Neural cell (in vitro differentiated cells): ENCODE measurements around the gene PRRX2. TPM values are rescaled to one million over a fixed set of nuclear protein-coding genes. Genes with fewer than 3 reads are reported as not detected.

ENCODE experiments used
- H2AFZ ChIP-seq: fragments of 200-600, 300-800 bp; sonication (generic), shearing (Covaris generic); 2 replicates; pipeline ENCODE4 v1.6.0; 2014; ENCODE audit warnings: low read depth, mild to moderate bottlenecking, antibody characterized with exemption, low read length, moderate library complexity
- H3F3A ChIP-seq: fragments of 200-600 bp; shearing (Covaris generic); 2 replicates; pipeline ENCODE4 v1.6.1; 2016; ENCODE audit warnings: mild to moderate bottlenecking, moderate library complexity, mixed read lengths, antibody characterized with exemption, low read length; ENCODE audit not compliant: insufficient read depth, poor library complexity, severe bottlenecking
- H3K27ac ChIP-seq: fragments of 200-600, 300-800 bp; sonication (generic), shearing (Covaris generic); 2 replicates; pipeline ENCODE4 v1.5.1; 2014; ENCODE audit warnings: mild to moderate bottlenecking, low read length, moderate library complexity
- H3K27me3 ChIP-seq: fragments of 300-800, 200-600 bp; sonication (generic), shearing (Covaris generic); 2 replicates; pipeline ENCODE4 v1.6.0; 2014; ENCODE audit warnings: mild to moderate bottlenecking, low read depth, low read length, moderate library complexity; ENCODE audit not compliant: insufficient read depth
- H3K36me3 ChIP-seq: fragments of 300-800, 200-600 bp; sonication (generic), shearing (Covaris generic); 2 replicates; pipeline ENCODE4 v1.5.1; 2014; ENCODE audit warnings: mild to moderate bottlenecking, antibody characterized with exemption, low read length, moderate library complexity; ENCODE audit not compliant: insufficient read depth
- H3K4me2 ChIP-seq: fragments of 300-800, 200-600 bp; sonication (generic), shearing (Covaris generic); 2 replicates; pipeline ENCODE4 v1.6.0; 2014; ENCODE audit warnings: mild to moderate bottlenecking, low read length
- H3K4me3 ChIP-seq: fragments of 300-800, 200-600 bp; sonication (generic), shearing (Covaris generic); 2 replicates; pipeline ENCODE4 v1.5.1; 2014; ENCODE audit warnings: mild to moderate bottlenecking, low read length, moderate library complexity
- H3K79me2 ChIP-seq: fragments of 200-600 bp; shearing (Covaris generic); replicated peaks from 2 replicates; pipeline ENCODE4 v1.6.0; 2014; ENCODE audit warnings: mild to moderate bottlenecking, low read length, moderate library complexity; ENCODE audit not compliant: insufficient read depth
- H3K9ac ChIP-seq: fragments of 300-800, 200-600 bp; sonication (generic), shearing (Covaris generic); 2 replicates; pipeline ENCODE4 v1.6.1; 2016; ENCODE audit warnings: mild to moderate bottlenecking, low read length, mixed read lengths
- H3K9me2 ChIP-seq: fragments of 200-600 bp; shearing (Covaris generic); 2 replicates; pipeline ENCODE4 v1.6.1; 2016; ENCODE audit warnings: mild to moderate bottlenecking, low read length, mixed read lengths; ENCODE audit not compliant: insufficient read depth
- H3K9me3 ChIP-seq: fragments of 200-600, 300-800 bp; sonication (generic), shearing (Covaris generic); 2 replicates; pipeline ENCODE4 v1.6.1; 2016; ENCODE audit warnings: mild to moderate bottlenecking, mixed run types, low read length, moderate library complexity, mixed read lengths
- H4K20me1 ChIP-seq: fragments of 200-600 bp; shearing (Covaris generic); 2 replicates; pipeline ENCODE4 v1.6.1; 2016; ENCODE audit warnings: mild to moderate bottlenecking, mixed run types; ENCODE audit not compliant: insufficient read depth
- CTCF ChIP-seq: fragments of 450-650 bp; IDR thresholded peaks from 2 replicates; pipeline ENCODE4 v1.5.1; 2014; ENCODE audit warnings: antibody characterized with exemption, mild to moderate bottlenecking, moderate library complexity; ENCODE audit not compliant: poor library complexity, severe bottlenecking
- EP300 ChIP-seq: fragments of 450-650 bp; conservative IDR thresholded peaks from 2 replicates; pipeline ENCODE4 v1.6.1; 2014; ENCODE audit warnings: antibody characterized with exemption, mild to moderate bottlenecking, moderate library complexity; ENCODE audit not compliant: poor library complexity, severe bottlenecking
- EZH2 ChIP-seq: fragments of 200-600, 300-800 bp; shearing (Covaris generic), sonication (generic); IDR thresholded peaks from 2 replicates; pipeline ENCODE4 v1.6.1; 2014; ENCODE audit warnings: antibody characterized with exemption, low read length, borderline replicate concordance, mild to moderate bottlenecking; ENCODE audit not compliant: insufficient read depth, poor library complexity, severe bottlenecking
- POLR2AphosphoS5 ChIP-seq: IDR thresholded peaks from 2 replicates; pipeline ENCODE4 v1.6.1; 2012
- RAD21 ChIP-seq: fragments of 450-650 bp; conservative IDR thresholded peaks from 2 replicates; pipeline ENCODE4 v1.6.1; 2014; ENCODE audit warnings: antibody characterized with exemption, mild to moderate bottlenecking, moderate library complexity
- REST ChIP-seq: IDR thresholded peaks from 2 replicates; pipeline ENCODE4 v1.6.1; 2012; ENCODE audit warnings: borderline replicate concordance
- SMC3 ChIP-seq: fragments of 450-650 bp; conservative IDR thresholded peaks from 2 replicates; pipeline ENCODE4 v1.6.1; 2014; ENCODE audit warnings: antibody characterized with exemption, mild to moderate bottlenecking, moderate library complexity; ENCODE audit not compliant: poor library complexity
- polyA plus RNA-seq: library from polyadenylated mRNA; depleted of rRNA; stranded (reverse); fragments of >200 nt; gene quantifications from 2 replicates; pipeline ENCODE4 v1.2.3, GENCODE V29; 2014

PRRX2 gene
- polyA plus RNA-seq, 1 donor from 2014 or later, result not detected

GRCh38 chr9:129648092-129648763 is 17.2 kb upstream of the PRRX2 start:
- Histone ChIP-seq H3K27ac (no peak overlapping the region), H3K27me3 (no peaks in the 10 kb centered on the region), H3K9me3 (no peaks in the 10 kb centered on the region), H3K9ac (no peak overlapping the region), H3K4me2 (no peak overlapping the region), H3K79me2 (no peaks in the 10 kb centered on the region), H3K4me3 (no peak overlapping the region), H4K20me1 (no peaks in the 10 kb centered on the region), H3K36me3 (no peaks in the 10 kb centered on the region), H3K9me2 (no peaks in the 10 kb centered on the region), H2AFZ (no peak overlapping the region), H3F3A (no peaks in the 10 kb centered on the region)
- TF ChIP-seq REST (no peak), EZH2 (no peak)

- Histone ChIP-seq H4K20me1 (no peaks in the 10 kb centered on the region), H3F3A (no peaks in the 10 kb centered on the region), H3K27ac (no peak overlapping the region), H3K9me2 (no peaks in the 10 kb centered on the region), H3K9me3 (no peaks in the 10 kb centered on the region), H3K36me3 (no peaks in the 10 kb centered on the region), H3K4me2 (no peak overlapping the region), H3K27me3 (no peaks in the 10 kb centered on the region), H3K79me2 (no peaks in the 10 kb centered on the region), H3K9ac (no peak overlapping the region), H2AFZ (no peak overlapping the region), H3K4me3 (no peak overlapping the region)
- TF ChIP-seq RAD21 (no peak), EP300 (no peak), CTCF (no peak), SMC3 (no peak), POLR2AphosphoS5 (no peak), EZH2 (no peak)
Measured at GRCh38 chr9:129648764-129649115, 16.7 kb upstream of the PRRX2 start.
